Hematopoietic multipotent progenitor cell treated with erythropoietin and hydrocortisone succinate and interleukin-3 and kit ligand, for 4 days (in vitro differentiated cells): Measurements from ENCODE around the gene SP140.
"Not testable (repeated sequence)": the region's sequence is repeated elsewhere in the genome, so short reads cannot be mapped to it uniquely, and the experiment has no call there.

Experiments
- DNase-seq: peaks from one replicate; pipeline ENCODE4 v3.0.0-alpha.2; 2015

Gene SP140

DNA sequence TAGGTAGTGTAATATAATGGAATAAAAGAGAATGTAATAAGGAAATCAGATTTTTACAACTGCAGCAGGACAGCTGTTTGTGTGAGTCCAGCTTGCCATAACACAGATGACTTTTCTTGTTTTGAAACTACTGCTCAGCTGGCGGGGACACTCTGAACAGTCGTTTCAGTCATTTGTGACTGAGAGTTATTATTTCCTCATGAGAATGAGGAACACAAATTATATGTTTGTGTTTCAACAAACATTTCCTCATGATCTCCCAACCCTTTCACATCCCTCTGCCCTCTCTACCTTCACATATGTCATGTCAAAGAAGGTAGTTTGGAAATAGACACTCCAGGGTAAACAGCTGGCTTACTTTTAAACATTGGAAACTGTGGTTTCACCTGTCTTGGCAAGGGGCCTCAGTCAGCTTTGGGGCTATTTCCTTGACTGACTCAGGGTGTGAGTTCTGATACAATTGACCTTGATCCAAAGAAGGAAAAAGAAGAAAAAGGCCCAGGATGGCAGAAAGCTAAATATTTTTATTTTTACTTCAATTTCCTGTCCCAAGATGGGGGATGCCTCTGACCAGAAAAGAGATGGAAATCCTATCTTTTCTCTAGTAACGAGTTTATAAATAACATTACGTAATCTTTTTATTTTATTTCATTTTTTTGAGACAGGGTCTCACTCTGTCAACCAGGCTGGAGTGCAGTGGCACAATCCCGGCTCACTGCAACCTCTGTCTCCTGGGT is 102.0 kb downstream of the SP140 start:
- peak; percentile 48 for DNase-seq

DNA sequence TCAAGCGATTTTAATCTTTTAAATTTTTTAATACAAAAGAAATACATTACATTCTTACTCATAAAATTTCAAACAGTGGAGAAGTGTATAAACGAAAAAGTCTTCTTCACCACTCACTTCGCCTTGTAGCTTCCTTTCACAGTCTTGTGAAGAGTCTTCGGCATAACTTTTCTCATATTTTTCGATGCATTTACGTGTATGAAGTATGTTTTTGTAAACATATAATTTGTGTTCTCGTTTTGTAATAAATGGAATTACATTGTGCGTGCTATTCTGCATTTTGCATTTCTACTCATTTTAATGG is 102.6 kb downstream of the SP140 start:
- DNase-seq = no peak

DNA sequence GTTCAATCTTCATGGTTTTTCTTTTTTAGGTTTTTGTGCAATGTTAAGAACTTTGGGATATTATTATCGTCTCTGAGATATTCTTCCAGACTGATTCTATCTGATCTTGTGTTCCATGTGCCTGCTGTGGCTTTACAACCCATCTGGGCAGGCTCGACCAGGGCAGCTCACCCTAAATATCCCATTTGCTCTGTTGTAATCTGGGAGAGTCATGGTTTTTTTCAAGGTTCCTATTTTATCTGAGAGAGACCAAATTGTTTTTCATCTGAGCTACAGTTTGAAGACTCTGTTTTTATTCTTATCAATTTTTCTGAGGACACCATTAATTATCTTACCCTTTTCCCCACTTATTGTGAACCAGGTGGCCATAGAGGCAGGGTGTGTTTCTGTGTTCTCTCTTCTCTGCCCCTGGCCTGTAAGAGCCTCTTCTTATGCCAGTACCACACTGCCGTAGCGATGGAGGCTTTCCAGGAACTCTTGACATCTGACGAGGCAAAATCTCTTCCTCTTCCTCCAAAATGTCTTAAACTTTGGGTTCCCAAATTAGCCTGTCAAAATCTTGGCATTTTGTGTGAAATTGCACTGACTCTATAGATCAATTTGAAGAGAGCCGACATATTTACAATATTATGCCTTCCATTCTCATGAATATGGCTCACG is 104.5 kb downstream of the SP140 start:
- no peak for DNase-seq

DNA sequence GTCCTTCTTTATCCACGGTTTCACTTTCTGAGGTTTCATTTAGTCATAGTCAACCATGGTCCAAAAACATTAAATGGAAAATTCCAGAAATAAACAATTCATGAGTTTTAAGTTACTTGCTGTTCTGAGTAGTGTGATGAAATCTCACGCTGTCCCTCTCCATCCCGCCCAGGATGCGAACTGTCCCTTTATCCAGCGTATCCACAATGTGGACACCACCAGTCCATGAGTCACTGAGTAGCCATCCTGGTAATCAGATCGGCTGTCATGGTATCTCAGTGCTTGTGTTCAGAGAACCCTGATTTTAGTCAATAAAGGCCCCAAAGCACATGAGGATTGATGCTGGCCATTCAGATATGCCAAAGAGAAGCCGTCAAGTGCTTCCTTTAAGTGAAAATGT is 105.2 kb downstream of the SP140 start:
- no peak for DNase-seq

DNA sequence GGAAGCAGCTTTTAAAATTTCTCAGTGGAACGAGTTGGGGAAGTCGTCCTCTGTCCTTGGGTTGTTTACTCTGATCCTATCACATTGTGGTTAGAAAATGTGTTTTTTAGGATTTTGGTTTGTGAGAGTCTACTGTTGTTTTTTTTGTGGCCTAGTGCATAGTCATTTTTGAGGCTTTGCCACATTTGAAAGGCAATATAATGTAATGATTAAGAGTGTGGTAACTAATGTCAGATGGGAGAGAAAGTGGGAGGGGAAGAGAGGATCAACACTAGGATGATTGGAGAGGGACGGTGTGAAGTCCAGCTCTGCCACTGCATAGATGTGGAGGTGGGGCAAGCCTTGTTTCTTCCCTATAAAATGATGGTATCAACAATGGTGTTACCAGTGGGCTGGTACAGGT is 109.9 kb downstream of the SP140 start:
- DNase-seq = peak; percentile 36

DNA sequence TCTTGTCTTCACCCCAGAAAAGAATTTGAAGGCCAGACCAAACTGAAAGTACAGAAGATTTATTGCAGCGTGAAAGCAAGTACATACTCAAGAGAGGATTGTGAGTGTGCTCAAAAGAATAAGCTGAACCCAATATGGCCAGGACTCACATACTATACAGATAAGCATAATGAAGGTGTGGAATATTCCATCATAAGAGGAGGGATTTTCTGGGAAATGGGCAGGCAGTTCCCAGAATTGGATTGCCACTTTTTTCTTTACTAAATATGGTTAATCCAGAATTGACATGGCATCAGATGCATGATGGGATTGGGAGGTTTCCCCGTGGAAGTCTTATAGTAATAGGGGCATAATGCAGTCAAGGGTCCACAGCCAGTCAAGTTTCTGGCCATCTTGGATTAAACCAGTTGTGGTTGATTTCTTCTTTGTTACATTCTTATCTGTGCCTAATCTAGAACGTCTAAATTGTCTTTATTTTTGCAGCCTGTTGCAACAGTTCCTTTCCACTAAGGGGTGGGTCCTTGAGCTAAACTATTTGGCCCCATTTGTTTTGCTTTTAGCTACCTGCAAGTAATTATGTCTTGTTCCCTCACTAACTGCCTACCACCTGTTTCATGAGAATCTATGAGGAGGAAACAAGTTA is 110.4 kb downstream of the SP140 start:
- DNase-seq = peak; percentile 28

DNA sequence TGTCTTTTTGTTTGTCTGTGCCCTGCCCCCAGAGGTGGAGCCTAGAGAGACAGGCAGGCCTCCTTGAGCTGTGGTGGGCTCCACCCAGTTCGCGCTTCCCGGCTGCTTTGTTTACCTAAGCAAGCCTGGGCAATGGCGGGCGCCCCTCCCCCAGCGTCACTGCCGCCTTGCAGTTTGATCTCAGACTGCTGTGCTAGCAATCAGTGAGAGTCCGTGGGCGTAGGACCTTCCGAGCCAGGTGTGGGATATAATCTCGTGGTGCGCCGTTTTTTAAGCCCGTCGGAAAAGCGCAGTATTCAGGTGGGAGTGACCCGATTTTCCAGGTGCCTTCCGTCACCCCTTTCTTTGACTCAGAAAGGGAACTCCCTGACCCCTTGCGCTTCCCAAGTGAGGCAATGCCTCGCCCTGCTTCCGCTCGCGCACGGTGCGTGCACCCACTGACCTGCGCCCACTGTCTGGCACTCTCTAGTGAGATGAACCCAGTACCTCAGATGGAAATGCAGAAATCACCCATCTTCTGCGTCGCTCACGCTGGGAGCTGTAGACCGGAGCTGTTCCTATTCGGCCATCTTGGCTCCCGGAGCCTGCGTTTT is 116.5 kb downstream of the SP140 start:
- DNase-seq = not testable (repeated sequence)

DNA sequence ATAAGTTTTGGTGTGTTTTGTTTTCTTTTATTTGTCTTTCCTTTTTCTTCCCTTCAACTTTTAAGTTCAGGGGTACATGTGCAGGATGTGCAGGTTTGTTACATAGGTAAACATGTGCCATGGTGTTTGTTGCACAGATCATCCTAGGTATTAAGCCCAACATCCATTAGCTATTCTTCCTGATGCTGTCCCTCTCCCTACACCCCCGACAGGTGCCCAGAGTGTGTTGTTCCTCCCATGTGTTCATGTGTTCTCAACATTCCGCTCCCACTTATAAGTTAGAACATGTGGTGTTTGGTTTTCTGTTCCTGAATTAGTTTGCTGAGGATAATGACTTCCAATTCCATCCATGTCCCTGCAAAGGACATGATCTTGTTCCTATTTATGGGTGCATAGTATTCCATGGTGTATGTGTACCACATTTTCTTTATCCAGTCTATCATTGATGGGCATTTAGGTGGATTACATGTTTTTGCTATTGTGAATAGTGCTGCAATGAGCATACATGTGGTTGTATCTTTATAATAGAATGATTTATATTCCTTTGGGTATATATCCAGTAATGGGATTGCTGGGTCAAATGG is 117.6 kb downstream of the SP140 start:
- DNase-seq = not testable (repeated sequence)

DNA sequence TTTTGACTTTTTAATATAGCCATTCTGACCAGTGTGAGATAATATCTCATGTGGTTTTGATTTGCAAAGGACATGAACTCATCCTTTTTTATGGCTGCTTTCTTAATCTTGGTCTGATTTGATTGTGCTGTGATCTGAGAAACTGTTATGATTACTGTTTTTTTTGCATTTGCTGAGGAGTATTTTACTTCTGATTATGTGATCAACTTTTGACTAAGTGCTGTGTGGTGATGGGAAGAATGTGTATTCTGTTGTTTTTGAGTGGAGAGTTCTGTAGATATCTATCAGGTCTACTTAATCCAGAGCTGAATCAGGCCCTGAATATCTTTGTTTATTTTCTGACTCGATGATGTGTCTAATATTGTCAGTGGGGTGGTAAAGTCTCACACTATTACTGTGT is 118.2 kb downstream of the SP140 start:
- no peak for DNase-seq

DNA sequence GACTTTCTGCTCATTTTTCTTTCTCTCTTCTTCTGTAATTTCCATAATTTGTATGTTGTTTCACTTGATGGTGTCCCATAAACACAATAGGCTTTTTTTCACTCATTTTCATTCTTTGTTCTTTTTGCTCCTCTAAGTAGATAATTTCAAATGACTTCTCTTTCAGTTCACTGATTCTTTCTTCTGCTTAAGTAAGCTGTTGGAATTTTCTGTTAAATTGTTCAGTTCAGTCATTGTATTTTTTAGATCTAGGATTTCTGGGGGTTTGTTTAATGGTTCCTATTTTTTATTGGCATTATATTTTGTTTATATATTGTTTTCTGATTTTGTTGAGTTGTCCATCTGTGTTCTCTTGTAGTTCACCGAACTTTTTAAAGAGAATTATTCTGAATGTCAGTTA is 120.9 kb downstream of the SP140 start:
- DNase-seq = no peak

DNA sequence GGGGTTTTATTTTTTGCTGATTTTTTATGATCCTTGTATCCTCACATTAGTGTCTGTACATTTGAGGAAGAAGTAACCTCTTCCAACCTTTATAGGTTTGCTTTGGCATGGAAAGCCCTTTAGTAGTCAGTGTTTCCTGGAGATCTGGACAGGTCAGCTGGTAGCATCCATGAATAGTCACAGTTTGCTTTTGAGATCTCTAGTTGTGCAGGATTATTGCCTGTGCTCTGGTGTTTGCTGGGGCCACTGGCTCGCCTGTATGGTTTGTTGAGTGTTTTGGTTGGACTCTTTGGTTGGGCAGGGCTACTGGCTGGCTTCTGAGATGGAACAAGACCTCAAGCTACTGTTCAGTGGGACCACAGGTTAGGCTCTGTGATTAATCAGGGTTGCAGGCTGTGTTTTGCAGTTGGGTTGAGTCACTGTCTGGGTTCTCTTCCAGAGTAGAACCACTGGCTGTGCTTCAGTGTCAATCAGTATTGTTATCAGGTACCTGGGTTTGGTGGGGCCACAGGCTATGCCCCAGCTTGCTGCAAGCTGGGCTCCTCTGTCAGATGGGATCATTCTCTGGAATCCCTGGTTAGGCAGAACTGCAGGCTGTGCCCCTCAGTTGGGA is 121.5 kb downstream of the SP140 start:
- DNase-seq = no peak

DNA sequence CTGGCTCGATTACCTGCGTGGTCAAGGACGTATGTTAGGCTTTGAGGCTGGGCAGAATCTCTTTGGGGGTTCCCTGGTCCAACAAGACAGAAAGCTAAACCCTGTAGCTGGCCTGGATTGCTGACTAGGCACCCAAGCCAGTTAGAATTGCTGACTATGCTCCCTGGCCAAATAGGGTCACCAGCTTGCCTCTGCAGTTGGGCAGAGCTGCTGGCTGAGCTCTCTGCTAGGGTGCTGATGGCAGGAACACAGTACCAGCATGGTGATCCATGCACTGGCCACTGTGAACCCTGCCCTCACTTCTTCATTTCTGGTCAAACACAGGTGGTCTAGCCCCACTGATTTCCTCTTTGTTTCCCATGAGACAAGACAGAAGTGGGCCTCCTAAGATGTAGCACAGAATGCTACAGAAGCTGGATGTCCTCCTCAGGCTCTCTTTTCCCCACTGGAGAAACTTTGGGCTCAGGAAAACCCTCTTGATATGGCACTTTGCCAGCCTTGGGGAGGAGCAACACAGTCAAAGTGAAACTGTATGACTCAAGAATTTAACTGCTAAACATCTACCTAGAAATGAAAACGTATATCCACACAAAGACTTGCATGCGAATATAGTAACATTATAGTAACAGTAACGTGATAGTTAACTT is 122.2 kb downstream of the SP140 start:
- DNase-seq = peak; percentile 23

DNA sequence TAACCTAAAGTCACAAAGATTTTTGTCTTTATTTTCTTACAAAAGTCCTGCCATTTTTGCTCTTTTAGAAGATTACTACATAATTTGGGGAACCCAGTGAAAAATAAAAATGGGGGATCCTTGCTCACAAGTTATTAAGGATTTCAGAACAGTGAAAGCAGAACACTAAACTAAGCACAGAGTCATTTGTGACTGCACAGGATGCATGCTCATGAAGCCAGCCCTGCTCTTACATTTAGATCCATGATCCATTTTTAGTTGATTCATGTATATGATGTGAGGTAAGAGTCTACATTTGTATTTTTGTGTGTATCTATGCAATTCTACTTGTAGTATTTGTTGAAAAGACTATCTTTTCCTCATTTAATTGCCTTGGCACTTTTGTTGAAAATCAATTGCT is 123.3 kb downstream of the SP140 start:
- no peak for DNase-seq

DNA sequence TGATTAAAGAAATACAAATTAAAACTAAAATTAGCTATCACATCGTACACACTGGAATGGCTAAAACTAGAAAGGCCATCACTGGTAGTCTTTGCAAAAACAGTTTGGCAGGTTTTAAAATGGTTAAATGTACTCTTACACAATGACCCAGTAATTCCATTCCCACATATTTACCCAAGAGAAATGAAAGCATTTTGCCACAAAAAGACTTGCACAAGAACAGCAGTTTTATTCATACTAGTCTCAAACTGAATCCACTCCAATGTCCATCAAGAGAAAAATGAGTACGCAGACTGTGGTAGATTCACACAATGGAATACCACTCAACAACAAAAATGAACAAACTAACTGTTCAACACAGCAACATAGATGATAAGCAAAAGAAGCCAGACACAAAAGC is 130.5 kb downstream of the SP140 start:
- no peak for DNase-seq

DNA sequence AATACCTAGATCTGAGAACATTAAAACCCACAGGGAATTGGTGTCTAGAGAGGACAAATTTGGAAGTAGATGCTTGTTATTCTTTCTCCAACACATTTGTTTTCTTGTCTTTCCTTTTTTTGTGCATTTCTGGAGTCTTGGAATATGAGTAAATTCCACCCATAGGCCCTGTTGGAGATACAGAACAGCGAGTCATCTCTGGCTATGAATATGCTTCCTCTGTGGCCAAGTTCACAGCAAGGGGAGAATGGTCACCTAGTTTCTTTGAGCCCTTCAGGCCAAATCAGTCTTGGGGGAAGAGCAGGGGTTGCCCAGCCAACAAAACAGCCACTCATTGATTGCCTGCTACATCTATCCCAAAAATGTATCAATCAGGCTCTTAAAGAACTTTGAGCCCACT is 132.8 kb downstream of the SP140 start:
- DNase-seq = no peak

DNA sequence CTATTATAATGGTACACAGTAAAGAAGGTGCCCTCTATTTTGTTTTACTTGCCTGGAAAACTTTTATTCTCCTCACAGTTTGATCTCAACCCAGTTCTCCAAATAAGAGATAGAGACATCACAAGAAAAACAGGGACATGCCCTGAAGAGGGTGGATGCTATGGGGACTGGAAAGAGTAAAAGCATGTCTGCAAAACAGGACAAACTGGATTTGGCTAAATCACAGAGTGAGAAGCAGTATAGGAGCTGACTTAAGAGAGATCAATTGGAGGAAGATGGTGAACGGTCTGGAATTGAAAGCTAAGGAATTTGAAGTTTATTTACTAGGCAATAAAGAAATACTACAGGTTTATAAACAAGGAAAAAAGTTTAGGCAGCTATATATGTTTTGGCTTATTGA is 134.5 kb downstream of the SP140 start:
- no peak for DNase-seq

DNA sequence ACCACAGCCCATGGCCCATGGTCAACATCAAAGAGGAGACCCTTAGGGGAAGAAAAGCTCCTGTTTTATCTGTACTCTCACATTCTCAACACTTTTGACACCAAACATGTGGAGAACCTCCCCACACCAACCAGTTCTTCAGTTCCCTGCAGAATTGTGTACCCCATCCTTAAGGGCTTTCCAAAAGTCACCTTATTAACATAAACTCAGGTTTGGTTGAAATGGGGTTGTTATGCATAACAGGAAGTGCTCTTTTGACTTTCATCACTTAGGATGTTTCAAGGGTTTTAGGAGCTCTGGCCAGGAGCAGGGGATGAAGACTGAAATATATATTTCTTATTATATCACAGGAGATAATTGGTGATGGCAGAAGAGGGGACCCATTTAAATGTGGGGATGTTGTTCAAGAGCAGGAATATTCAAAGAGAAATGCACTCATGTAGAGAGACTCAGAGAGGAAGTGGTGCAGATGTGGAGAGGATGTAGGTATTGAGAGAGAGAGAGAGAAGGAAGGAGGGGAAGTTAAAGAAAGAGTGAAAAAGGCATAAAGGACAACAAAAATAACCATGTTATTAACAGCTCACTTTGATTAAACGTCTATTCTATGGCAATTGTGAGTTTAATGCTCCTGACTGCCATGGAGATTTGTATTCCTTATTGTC is 136.6 kb downstream of the SP140 start:
- DNase-seq = no peak
